Endothelial cell of umbilical vein (primary cell): ENCODE measurements around the gene FOXP4.

Source experiments
- CTCF ChIP-seq, 2 donors: IDR thresholded peaks; 1 replicate in 1 of 2; 2 replicates in 1 of 2; pipeline ENCODE4 v1.5.1; 2011; ENCODE audit warnings: low read length in 2 of 2, mild to moderate bottlenecking in 2 of 2, moderate library complexity in 2 of 2, control low read depth in 1 of 2, inconsistent platforms in 1 of 2, low read depth in 1 of 2; ENCODE audit not compliant: insufficient read depth in 1 of 2; ENCODE audit errors: extremely low read depth in 1 of 2
- MAX ChIP-seq: IDR thresholded peaks from 2 replicates; pipeline ENCODE4 v1.6.1; 2011; ENCODE audit not compliant: insufficient read depth, insufficient read length
- POLR2A ChIP-seq: IDR thresholded peaks from 2 replicates; pipeline ENCODE4 v1.6.1; 2012; ENCODE audit warnings: low read depth, mild to moderate bottlenecking, control low read depth, low read length
- POLR2AphosphoS5 ChIP-seq: IDR thresholded peaks from 2 replicates; pipeline ENCODE4 v1.6.1; 2012; ENCODE audit warnings: low read depth, mild to moderate bottlenecking, control low read depth, low read length, moderate library complexity; ENCODE audit not compliant: insufficient read depth

DNA sequence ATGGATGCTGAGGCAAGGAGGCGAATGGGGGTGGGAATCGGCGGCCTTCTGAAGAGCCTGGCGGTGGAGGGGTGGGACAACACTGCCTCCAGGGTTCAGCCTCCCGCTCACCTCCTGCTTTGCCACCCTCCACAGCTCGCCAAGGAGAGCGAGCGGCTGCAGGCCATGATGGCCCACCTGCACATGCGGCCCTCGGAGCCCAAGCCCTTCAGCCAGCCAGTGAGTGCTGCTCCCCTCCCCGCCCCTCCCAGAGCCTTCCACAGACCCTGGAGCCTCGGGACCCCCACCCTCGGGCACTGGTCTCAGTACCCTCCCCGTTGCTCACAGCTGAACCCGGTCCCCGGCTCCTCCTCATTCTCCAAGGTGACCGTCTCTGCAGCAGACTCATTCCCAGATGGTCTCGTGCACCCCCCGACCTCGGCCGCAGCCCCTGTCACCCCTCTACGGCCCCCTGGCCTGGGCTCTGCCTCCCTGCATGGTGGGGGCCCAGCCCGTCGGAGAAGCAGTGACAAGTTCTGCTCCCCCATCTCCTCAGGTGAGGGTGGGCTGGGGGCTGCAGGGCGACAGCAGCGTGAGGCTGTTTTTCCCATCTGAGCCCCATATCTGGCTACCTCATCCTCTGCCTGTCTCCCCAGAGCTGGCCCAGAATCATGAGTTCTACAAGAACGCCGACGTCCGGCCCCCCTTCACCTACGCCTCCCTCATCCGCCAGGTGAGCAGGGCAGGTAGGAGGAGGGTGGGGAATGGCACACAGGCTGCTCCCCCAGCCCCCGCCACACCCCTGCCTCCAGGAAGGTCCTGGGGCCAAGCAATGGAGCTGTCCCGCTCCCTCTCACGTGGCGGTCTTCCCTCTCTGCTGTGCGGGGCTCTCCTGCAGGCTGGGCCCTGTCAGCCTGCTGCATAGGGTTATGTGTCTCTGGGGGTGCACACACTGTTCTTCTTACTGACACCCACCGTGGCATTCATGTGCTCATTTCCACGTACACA, 43.7 kb downstream of the FOXP4 start:
- TF ChIP-seq POLR2A (no peak), CTCF (IDR thresholded peaks at IDR 0.05; ENCODE audit: extremely low read depth in 1 of 2, insufficient read depth in 1 of 2, low read depth in 1 of 2, low read length in 2 of 2) (no peak), MAX (no peak), POLR2AphosphoS5 (no peak)
